B cell (primary cell): ENCODE data around the gene HK3. TPM values are rescaled to one million over a fixed set of nuclear protein-coding genes. Genes with fewer than 3 reads are reported as not detected.
"Not testable (repeated sequence)": the region's sequence is repeated elsewhere in the genome, so short reads cannot be mapped to it uniquely, and the experiment has no call there.

ENCODE experiments used
- ATAC-seq: fragments of 200-7000 bp; cut with Tn5 transposase; one replicate; pipeline ENCODE4 v1.10.0; 2021; ENCODE audit warnings: low read depth, mild to moderate bottlenecking, moderate number of reproducible peaks, moderate library complexity
- CTCF ChIA-PET: fragments of 350-600 bp; sonication (Branson Sonifier 250); formaldehyde crosslinking; loops from one replicate; lab custom pipeline; 2021; ENCODE audit warnings: antibody characterized with exemption, inconsistent platforms; lab: Charles Lee
- POLR2A ChIA-PET: fragments of 350-600 bp; sonication (Branson Sonifier 250); formaldehyde crosslinking; loops from one replicate; lab custom pipeline; 2021; ENCODE audit warnings: antibody characterized with exemption; lab: Charles Lee
- DNase-seq: peaks from one replicate; pipeline ENCODE4 v3.0.0; 2013
- H2AFZ ChIP-seq: 2 replicates; pipeline ENCODE4 v1.6.1; 2012; ENCODE audit warnings: mild to moderate bottlenecking, low read depth, low read length; ENCODE audit not compliant: insufficient read depth, poor library complexity, severe bottlenecking
- H3K27ac ChIP-seq, 2 donors: 1 replicate in 1 of 2; 2 replicates in 1 of 2; pipeline ENCODE4 v1.5.1; 2012 to 2013; ENCODE audit warnings: low read length in 2 of 2, mild to moderate bottlenecking in 2 of 2, moderate library complexity in 1 of 2
- H3K27me3 ChIP-seq, 4 experiments: fragments of 200-600 bp in 1 of 4; sonication (generic) in 1 of 4; replicated peaks in 1 of 4; 1 replicate in 2 of 4; 2 replicates in 2 of 4; pipeline versions ENCODE4 v1.6.1 to v1.7.0; 2013 to 2016; ENCODE audit warnings: low read length in 3 of 4, mild to moderate bottlenecking in 2 of 4, mixed read lengths in 1 of 4, moderate library complexity in 1 of 4; ENCODE audit not compliant: insufficient read depth in 4 of 4, control insufficient read depth in 3 of 4; ENCODE audit errors: control extremely low read depth in 1 of 4
- H3K36me3 ChIP-seq, 2 experiments: replicated peaks in 1 of 2; 1 replicate in 1 of 2; 2 replicates in 1 of 2; pipeline versions ENCODE4 v1.6.1 to v1.7.1; 2013; ENCODE audit warnings: low read length in 1 of 2; ENCODE audit not compliant: insufficient read depth in 2 of 2, control insufficient read depth in 1 of 2; ENCODE audit errors: control extremely low read depth in 1 of 2, extremely low read depth in 1 of 2
- H3K4me1 ChIP-seq, 2 donors: fragments of 200-600 bp in 1 of 2; sonication (generic) in 1 of 2; 1 replicate in 1 of 2; 2 replicates in 1 of 2; pipeline versions ENCODE4 v1.5.1 to v1.6.1; 2013 to 2017; ENCODE audit warnings: low read length in 2 of 2; ENCODE audit not compliant: control insufficient read depth in 2 of 2, insufficient read depth in 2 of 2
- H3K4me2 ChIP-seq: replicated peaks from 2 replicates; pipeline ENCODE3; 2012; ENCODE audit warnings: mild to moderate bottlenecking, low read depth, low read length; ENCODE audit not compliant: poor library complexity, severe bottlenecking
- H3K4me3 ChIP-seq, 5 experiments: fragments of 200-600 bp in 1 of 5; sonication (generic) in 1 of 5; 1 replicate in 3 of 5; 2 replicates in 2 of 5; pipeline versions ENCODE4 v1.5.1 to v1.7.0; 2011 to 2016; ENCODE audit warnings: low read length in 4 of 5, mild to moderate bottlenecking in 4 of 5, low read depth in 2 of 5, control low read depth in 1 of 5, moderate library complexity in 1 of 5; ENCODE audit not compliant: insufficient read depth in 1 of 5; ENCODE audit errors: control extremely low read depth in 1 of 5, extremely low read depth in 1 of 5
- H3K79me2 ChIP-seq: fragments of 200-600 bp; sonication (generic); one replicate; pipeline ENCODE4 v1.6.0; 2016; ENCODE audit warnings: low read length; ENCODE audit not compliant: control insufficient read depth, insufficient read depth
- H3K9ac ChIP-seq: fragments of 200-600 bp; sonication (generic); 2 replicates; pipeline ENCODE4 v1.6.1; 2017; ENCODE audit warnings: mild to moderate bottlenecking, low read length, moderate library complexity
- H3K9me3 ChIP-seq, 3 donors: one replicate each; pipeline versions ENCODE4 v1.6.1 to v1.7.1; 2013; ENCODE audit warnings: low read length in 2 of 3; ENCODE audit not compliant: control insufficient read depth in 2 of 3, insufficient read depth in 1 of 3; ENCODE audit errors: control extremely low read depth in 1 of 3
- H4K20me1 ChIP-seq: 2 replicates; pipeline ENCODE4 v1.6.0; 2012; ENCODE audit warnings: mild to moderate bottlenecking, low read length; ENCODE audit not compliant: insufficient read depth, control insufficient read depth, poor library complexity, severe bottlenecking
- H3K27ac Mint-ChIP-seq: one replicate; pipeline ENCODE4 v1.8.0; 2021; ENCODE audit warnings: mixed read lengths
- H3K27me3 Mint-ChIP-seq: one replicate; pipeline ENCODE4 v1.8.0; 2021; ENCODE audit warnings: mixed read lengths
- H3K4me1 Mint-ChIP-seq: one replicate; pipeline ENCODE4 v1.8.0; 2021; ENCODE audit warnings: mixed read lengths
- H3K4me3 Mint-ChIP-seq: one replicate; pipeline ENCODE4 v1.8.0; 2021; ENCODE audit warnings: mixed read lengths
- H3K9me3 Mint-ChIP-seq: one replicate; pipeline ENCODE4 v1.8.0; 2022; ENCODE audit warnings: mixed read lengths; ENCODE audit not compliant: insufficient read depth
- EZH2 ChIP-seq: IDR thresholded peaks from 2 replicates; pipeline ENCODE4 v1.6.1; 2012; ENCODE audit warnings: borderline replicate concordance, low read depth, mild to moderate bottlenecking, moderate library complexity, low read length; ENCODE audit not compliant: insufficient read depth, poor library complexity, severe bottlenecking
- WGBS: methylation state at CpG from one replicate; pipeline ENCODE4 v1.1.5; 2013; ENCODE audit warnings: missing lambda C conversion rate; ENCODE audit not compliant: insufficient coverage; 5-methylcytosine and 5-hydroxymethylcytosine counted together
- intact Hi-C: fragments of 100-400 bp; cut with micrococcal nuclease; formaldehyde crosslinking; loops from one replicate; pipeline ENCODE4 v1.10.0; 2022
- polyA plus RNA-seq: library from polyadenylated mRNA; depleted of rRNA; stranded (reverse); fragments of >200 nt; gene quantifications from 2 replicates; pipeline ENCODE4 v1.2.3, GENCODE V29; 2012
- total RNA-seq, 2 donors: library from RNA; stranded (reverse); fragments of 120-200 nt in 1 of 2; gene quantifications; 1 replicate in 1 of 2; 2 replicates in 1 of 2; pipeline versions ENCODE4 v1.2.3 to v1.2.4, GENCODE V29; 2013 to 2022
- TF ChIP-seq, protein P1 (sequence below): fragments of 200-600 bp; IDR thresholded peaks from one replicate; pipeline ENCODE4 v1.8.0; 2022; ENCODE audit warnings: antibody characterized with exemption, mild to moderate bottlenecking

Gene HK3
- total and polyA plus RNA-seq, 2 donors (not counting 1 experiment from before 2014, with no cell fraction given) = 0.30 to 5.0 TPM

- Mint-ChIP-seq H3K27ac (no peak overlapping the region), H3K4me1 (peaks cover 2% of the 10 kb centered on the region), H3K27me3 (peaks cover 23% of the 10 kb centered on the region), H3K4me3 (no peak overlapping the region), H3K9me3 (no peaks in the 10 kb centered on the region)
- Histone ChIP-seq H3K79me2 (no peaks in the 10 kb centered on the region), H3K27ac (no peak overlapping the region), H3K9me3 (peaks cover 0 to 19% (median 0%) of the 10 kb centered on the region in 3 donors), H3K9ac (no peak overlapping the region), H3K4me3 (no peak overlapping the region), H4K20me1 (no peaks in the 10 kb centered on the region), H2AFZ (no peak overlapping the region), H3K36me3 (no peaks in the 10 kb centered on the region), H3K4me1 (no peaks in the 10 kb centered on the region), H3K4me2 (no peak overlapping the region), H3K27me3 (peaks cover 0 to 31% (median 3%) of the 10 kb centered on the region in 4 experiments)
- ChIA-PET POLR2A (no interaction called here), CTCF (no interaction called here)
- ATAC-seq (no peak), DNase-seq (no peak)
- 85% methylated on average over 20 of the region's 20 CpGs for WGBS
- no peak for TF ChIP-seq EZH2
- TF ChIP-seq, protein P1, sequence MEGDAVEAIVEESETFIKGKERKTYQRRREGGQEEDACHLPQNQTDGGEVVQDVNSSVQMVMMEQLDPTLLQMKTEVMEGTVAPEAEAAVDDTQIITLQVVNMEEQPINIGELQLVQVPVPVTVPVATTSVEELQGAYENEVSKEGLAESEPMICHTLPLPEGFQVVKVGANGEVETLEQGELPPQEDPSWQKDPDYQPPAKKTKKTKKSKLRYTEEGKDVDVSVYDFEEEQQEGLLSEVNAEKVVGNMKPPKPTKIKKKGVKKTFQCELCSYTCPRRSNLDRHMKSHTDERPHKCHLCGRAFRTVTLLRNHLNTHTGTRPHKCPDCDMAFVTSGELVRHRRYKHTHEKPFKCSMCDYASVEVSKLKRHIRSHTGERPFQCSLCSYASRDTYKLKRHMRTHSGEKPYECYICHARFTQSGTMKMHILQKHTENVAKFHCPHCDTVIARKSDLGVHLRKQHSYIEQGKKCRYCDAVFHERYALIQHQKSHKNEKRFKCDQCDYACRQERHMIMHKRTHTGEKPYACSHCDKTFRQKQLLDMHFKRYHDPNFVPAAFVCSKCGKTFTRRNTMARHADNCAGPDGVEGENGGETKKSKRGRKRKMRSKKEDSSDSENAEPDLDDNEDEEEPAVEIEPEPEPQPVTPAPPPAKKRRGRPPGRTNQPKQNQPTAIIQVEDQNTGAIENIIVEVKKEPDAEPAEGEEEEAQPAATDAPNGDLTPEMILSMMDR = no peak
- intact Hi-C loops = no loop called here
These were observed 24.9 kb downstream of the HK3 start for GRCh38 chr5:176874198-176874780.

DNA sequence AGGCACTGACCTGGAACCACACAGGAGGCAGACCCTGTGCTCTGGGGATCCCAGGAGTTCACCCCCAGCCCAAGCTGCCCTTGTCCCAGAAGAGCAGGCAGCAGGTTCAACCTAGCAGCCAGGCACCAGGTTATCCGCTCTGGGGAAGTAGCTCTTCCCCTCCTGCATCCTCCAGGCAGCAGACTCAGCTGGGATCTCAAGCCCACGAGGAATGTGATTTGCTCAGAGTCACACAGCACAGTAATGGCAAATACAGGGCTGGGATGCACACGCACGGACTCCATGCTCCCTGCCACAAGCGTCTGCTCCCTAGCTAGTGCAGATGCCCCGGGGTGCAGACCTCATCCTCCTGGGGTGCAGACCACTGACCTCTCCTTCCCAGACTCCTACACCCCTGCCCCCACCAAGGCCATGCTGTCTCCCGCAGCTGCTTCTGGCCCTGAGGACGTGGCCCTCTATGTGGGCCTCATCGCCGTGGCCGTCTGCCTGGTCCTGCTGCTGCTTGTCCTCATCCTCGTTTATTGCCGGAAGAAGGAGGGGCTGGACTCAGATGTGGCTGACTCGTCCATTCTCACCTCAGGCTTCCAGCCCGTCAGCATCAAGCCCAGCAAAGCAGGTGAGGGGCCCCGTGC is 25.5 kb downstream of the HK3 start:
- intact Hi-C loops = no loop called here
- Mint-ChIP-seq H3K9me3 (no peaks in the 10 kb centered on the region), H3K27me3 (peaks cover 19% of the 10 kb centered on the region), H3K4me3 (no peak overlapping the region), H3K4me1 (peaks cover 2% of the 10 kb centered on the region), H3K27ac (no peak overlapping the region)
- Histone ChIP-seq H3K4me1 (no peaks in the 10 kb centered on the region), H3K79me2 (no peaks in the 10 kb centered on the region), H3K36me3 (no peaks in the 10 kb centered on the region), H2AFZ (no peak overlapping the region), H3K4me2 (no peak overlapping the region), H3K27ac (no peak overlapping the region), H3K9ac (no peak overlapping the region), H3K4me3 (no peak overlapping the region), H3K9me3 (peaks cover 0 to 19% (median 0%) of the 10 kb centered on the region in 3 donors), H4K20me1 (no peaks in the 10 kb centered on the region), H3K27me3 (peaks cover 0 to 29% (median 3%) of the 10 kb centered on the region in 4 experiments)
- no peak for DNase-seq
- ATAC-seq = no peak
- CTCF ChIA-PET = no interaction called here
- POLR2A ChIA-PET = no interaction called here
- TF ChIP-seq EZH2 = no peak
- TF ChIP-seq, protein P1 = no peak
- 78% methylated on average over 16 of the region's 16 CpGs for WGBS

DNA sequence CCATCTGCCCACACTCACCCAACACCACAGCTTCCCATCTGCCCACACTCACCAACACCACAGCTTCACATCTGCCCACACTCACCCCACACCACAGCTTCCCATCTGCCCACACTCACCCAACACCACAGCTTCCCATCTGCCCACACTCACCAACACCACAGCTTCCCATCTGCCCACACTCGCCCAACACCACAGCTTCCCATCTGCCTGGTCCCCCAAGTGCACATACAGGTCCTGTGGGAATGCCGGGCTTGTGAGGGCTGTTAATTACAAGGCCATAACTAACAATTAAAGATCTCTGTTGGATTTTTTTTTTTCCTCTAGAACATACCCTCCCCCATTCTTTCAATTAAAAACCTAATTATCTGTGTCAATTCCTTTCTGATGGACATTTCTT is 26.1 kb downstream of the HK3 start:
- POLR2A ChIA-PET, H3K27ac Mint-ChIP-seq, H3K9ac ChIP-seq, H3K36me3 ChIP-seq, H3K79me2 ChIP-seq, H3K27ac ChIP-seq, H3K9me3 Mint-ChIP-seq, CTCF ChIA-PET, H3K4me3 Mint-ChIP-seq, H4K20me1 ChIP-seq, H3K4me2 ChIP-seq, H2AFZ ChIP-seq, intact Hi-C loops, H3K4me1 ChIP-seq, ATAC-seq, DNase-seq, H3K4me1 Mint-ChIP-seq, H3K4me3 ChIP-seq: not testable (repeated sequence)
- WGBS = no CpG with 5 or more reads among the region's 2 CpGs
- peaks cover 19% of the 10 kb centered on the region for H3K27me3 Mint-ChIP-seq
- peaks cover 0 to 25% (median 3%) of the 10 kb centered on the region in 4 experiments for H3K27me3 ChIP-seq
- H3K9me3 ChIP-seq = peaks cover 0 to 19% (median 0%) of the 10 kb centered on the region in 3 donors
